HepG2 (cell line): Measurements from ENCODE around the gene CGNL1.

Source experiments
- BRD4 ChIP-seq: sonication (generic); formaldehyde crosslinking; IDR thresholded peaks from 2 replicates; pipeline ENCODE4 v1.4.0; 2020; ENCODE audit warnings: missing genetic modification reagents
- HDAC1 ChIP-seq: sonication (generic); formaldehyde crosslinking; IDR thresholded peaks from 2 replicates; pipeline ENCODE4 v1.5.1; 2020; ENCODE audit warnings: mild to moderate bottlenecking, missing genetic modification reagents
- HNRNPK ChIP-seq: fragments of 200-400 bp; formaldehyde crosslinking; IDR thresholded peaks from 2 replicates; pipeline ENCODE4 v1.6.1; 2018; ENCODE audit warnings: low read length, low read depth, moderate library complexity, mild to moderate bottlenecking; ENCODE audit not compliant: poor library complexity, severe bottlenecking
- TCF12 ChIP-seq, 2 experiments: fragments of 450-650 bp in 1 of 2; sonication (generic) in 1 of 2; formaldehyde crosslinking in 1 of 2; IDR thresholded peaks; 2 replicates each; pipeline versions ENCODE4 v1.6.1 to v1.8.0; 2017 to 2022; ENCODE audit warnings: antibody characterized with exemption in 1 of 2, mild to moderate bottlenecking in 1 of 2, missing genetic modification reagents in 1 of 2, moderate library complexity in 1 of 2
- YY1 ChIP-seq: IDR thresholded peaks from 2 replicates; pipeline ENCODE4 v1.6.1; 2011; ENCODE audit warnings: low read length, low read depth, moderate library complexity, mild to moderate bottlenecking; ENCODE audit not compliant: insufficient read depth, insufficient replicate concordance
- ZNF264 ChIP-seq: sonication (generic); formaldehyde crosslinking; IDR thresholded peaks from 2 replicates; pipeline ENCODE4 v1.4.0; 2020; ENCODE audit warnings: missing genetic modification reagents
- TF ChIP-seq, protein P1 (sequence below): IDR thresholded peaks from 2 replicates; pipeline ENCODE4 v1.6.1; 2016; ENCODE audit warnings: low read depth, borderline replicate concordance
- TF ChIP-seq, protein P2 (sequence below): sonication (generic); formaldehyde crosslinking; IDR thresholded peaks from 2 replicates; pipeline ENCODE4 v1.5.0; 2020; ENCODE audit warnings: mild to moderate bottlenecking, missing genetic modification reagents, borderline replicate concordance
- TF ChIP-seq, protein P3 (sequence below): IDR thresholded peaks from 2 replicates; pipeline ENCODE4 v1.6.1; 2016; ENCODE audit warnings: low read depth

DNA sequence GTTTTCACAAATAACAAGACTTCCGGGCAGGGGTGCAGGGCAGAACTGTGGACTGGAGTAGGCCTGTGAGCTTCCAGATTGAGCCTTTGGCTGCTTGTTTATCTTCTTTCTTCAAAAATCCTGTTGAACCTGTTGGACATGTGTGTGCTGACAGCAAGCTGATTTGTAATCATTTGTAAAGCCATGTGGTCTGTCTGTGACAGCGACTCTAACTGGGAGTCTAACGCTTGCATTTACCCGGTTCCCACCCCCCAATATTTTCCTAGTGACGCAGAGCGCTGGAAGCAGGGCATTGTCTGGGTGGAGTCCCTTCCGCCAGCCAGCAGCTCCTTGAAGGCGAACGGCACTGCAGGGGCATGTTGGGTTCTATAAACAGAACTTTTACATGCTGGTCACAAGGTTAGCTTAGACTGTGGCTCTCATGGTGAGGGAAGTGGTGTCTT is 129.7 kb downstream of the CGNL1 start:
- TF ChIP-seq HNRNPK = no peak
- no peak for TF ChIP-seq YY1
- TF ChIP-seq, protein P1, sequence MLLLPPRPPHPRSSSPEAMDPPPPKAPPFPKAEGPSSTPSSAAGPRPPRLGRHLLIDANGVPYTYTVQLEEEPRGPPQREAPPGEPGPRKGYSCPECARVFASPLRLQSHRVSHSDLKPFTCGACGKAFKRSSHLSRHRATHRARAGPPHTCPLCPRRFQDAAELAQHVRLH = no peak
- TF ChIP-seq, protein P2, sequence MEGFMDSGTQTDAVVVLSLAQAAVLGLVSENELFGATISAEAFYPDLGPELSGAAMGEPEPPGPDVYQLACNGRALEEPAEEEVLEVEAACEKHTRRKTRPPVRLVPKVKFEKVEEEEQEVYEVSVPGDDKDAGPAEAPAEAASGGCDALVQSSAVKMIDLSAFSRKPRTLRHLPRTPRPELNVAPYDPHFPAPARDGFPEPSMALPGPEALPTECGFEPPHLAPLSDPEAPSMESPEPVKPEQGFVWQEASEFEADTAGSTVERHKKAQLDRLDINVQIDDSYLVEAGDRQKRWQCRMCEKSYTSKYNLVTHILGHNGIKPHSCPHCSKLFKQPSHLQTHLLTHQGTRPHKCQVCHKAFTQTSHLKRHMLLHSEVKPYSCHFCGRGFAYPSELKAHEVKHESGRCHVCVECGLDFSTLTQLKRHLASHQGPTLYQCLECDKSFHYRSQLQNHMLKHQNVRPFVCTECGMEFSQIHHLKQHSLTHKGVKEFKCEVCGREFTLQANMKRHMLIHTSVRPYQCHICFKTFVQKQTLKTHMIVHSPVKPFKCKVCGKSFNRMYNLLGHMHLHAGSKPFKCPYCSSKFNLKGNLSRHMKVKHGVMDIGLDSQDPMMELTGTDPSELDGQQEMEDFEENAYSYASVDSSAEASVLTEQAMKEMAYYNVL (CRISPR knock-in tag) = no peak
- no peak for TF ChIP-seq HDAC1 (CRISPR knock-in tag)
- no peak for TF ChIP-seq TCF12 (IDR thresholded peaks at IDR 0.05)
- TF ChIP-seq TCF12 (CRISPR knock-in tag; IDR thresholded peaks at IDR 0.05) = no peak
- TF ChIP-seq, protein P3, sequence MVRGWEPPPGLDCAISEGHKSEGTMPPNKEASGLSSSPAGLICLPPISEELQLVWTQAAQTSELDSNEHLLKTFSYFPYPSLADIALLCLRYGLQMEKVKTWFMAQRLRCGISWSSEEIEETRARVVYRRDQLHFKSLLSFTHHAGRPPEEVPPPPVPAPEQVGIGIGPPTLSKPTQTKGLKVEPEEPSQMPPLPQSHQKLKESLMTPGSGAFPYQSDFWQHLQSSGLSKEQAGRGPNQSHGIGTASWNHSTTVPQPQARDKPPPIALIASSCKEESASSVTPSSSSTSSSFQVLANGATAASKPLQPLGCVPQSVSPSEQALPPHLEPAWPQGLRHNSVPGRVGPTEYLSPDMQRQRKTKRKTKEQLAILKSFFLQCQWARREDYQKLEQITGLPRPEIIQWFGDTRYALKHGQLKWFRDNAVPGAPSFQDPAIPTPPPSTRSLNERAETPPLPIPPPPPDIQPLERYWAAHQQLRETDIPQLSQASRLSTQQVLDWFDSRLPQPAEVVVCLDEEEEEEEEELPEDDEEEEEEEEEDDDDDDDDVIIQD (CRISPR knock-in tag) = no peak
- TF ChIP-seq BRD4 = no peak
- no peak for TF ChIP-seq ZNF264
